HG03280 (cell line): ENCODE data around the gene NMNAT2.

ENCODE experiments used
- ATAC-seq: cut with Tn5 transposase; IDR thresholded peaks from one replicate; pipeline ENCODE4 v1.9.1; 2021; ENCODE audit warnings: mild to moderate bottlenecking, moderate library complexity; ENCODE audit not compliant: unreplicated experiment

Gene NMNAT2

DNA sequence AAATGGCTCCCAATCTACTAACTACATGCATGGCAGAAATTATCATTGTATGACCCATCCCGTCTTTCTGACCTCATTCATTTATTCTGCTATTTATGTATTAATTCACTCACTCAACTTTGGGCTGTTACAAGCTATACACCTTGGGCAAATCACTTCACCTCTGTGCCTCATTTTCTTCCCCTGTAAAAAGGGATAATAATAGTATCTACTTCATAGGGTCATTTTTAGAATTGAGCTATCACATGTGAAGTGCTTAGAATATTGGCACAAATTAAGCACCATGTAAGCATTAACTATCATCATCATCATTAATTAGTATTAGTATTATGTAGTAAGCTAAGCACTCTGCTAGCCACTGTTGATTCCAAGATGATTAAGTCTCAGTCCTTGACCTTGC is 52.1 kb downstream of the NMNAT2 start:
- ATAC-seq: no peak

DNA sequence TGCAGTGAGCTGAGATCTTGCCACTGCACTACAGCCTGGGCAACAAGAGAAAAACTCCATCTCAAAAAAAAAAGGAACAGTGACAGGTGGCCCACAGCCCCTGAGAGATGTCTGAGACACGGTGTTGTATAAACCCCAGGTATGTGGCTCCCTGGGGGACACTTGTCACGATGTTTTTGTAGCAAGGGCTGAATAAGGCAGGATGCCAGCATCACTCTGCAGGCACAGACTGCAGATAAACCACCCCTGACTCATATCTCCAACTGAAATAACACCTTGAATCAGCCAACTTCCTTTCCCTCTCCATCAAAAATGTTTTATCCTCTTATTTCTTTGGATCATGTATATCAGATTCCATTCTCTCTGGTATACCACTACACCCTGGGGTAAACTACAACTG is 52.5 kb downstream of the NMNAT2 start:
- ATAC-seq: no peak

GRCh38 chr1:183365093-183365492 is 53.1 kb downstream of the NMNAT2 start:
- no peak for ATAC-seq

GRCh38 chr1:183363972-183364371 is 54.2 kb downstream of the NMNAT2 start:
- ATAC-seq: no peak

GRCh38 chr1:183361081-183361480 is 57.1 kb downstream of the NMNAT2 start:
- no peak for ATAC-seq

- ATAC-seq: no peak
Measured at GRCh38 chr1:183360473-183360872, 57.7 kb downstream of the NMNAT2 start.

GRCh38 chr1:183356534-183357182 is 61.5 kb downstream of the NMNAT2 start:
- no peak for ATAC-seq

DNA sequence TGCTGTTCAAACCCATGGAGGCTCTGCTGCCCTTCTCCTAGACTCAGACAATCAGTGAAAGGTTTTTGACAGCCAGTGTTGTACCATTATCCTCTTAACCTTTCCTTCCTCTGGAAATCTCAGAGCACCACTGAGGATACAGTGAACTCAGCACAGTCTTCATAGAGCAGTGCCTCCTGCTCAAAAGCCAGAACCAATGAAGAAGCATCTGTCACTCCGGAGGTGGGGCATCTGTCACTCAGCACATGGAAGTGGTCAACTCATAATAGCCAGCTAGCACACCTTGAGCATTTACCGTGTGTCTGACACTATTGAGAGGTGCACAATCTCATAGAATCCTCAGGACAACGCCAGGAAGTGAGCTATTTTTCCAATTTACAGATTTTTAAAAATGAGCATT is 62.4 kb downstream of the NMNAT2 start:
- ATAC-seq: no peak

GRCh38 chr1:183355181-183355580 is 63.0 kb downstream of the NMNAT2 start:
- no peak for ATAC-seq

GRCh38 chr1:183353597-183353996 is 64.6 kb downstream of the NMNAT2 start:
- no peak for ATAC-seq

DNA sequence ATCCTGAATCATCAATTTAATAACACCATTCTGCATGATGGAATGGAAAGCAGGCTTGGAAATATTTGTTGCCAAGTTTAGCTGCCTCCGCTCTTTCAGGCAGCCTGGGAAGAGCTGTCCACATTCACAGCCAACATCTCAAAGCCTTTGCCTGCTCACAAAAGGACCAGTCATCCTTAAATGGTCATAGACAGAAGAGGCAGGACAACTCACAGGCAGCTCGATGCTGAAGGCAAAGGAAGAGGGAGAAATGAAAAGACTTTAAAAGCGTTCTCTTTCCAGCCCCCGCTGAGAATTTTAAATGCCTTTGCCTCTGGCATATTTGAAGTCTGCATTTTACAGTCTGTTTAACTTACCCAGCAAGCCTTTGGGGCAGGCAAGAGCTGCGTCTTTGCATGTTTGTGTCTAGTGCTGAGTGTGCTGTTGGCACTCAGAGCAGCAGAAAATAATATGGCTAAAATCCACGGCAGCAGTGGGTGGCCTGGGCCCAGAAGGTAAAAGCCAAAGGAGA is 68.9 kb downstream of the NMNAT2 start:
- ATAC-seq: no peak

DNA sequence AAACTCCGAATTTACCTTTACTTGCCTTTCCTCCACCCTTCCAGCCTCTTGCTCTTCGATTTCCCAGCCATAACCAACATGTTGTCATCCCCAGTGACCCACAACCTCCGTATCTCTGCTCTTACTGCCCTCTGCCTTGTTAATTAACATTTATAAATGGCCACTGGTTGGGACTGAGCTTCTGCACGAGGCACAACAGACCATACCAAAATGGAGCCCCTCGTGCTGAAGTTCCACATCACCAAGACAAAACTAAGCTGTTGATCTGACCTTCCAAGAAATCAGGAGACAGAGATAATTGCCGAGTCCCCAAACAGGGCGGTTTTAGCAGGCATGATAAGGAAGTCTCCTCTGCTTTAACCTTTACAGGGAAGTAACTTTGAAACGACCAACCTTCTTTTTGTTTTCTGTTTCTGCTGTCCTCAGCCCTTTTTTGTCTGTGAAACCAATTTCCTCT is 71.9 kb downstream of the NMNAT2 start:
- no peak for ATAC-seq

GRCh38 chr1:183339556-183340167 is 78.5 kb downstream of the NMNAT2 start:
- ATAC-seq: no peak

DNA sequence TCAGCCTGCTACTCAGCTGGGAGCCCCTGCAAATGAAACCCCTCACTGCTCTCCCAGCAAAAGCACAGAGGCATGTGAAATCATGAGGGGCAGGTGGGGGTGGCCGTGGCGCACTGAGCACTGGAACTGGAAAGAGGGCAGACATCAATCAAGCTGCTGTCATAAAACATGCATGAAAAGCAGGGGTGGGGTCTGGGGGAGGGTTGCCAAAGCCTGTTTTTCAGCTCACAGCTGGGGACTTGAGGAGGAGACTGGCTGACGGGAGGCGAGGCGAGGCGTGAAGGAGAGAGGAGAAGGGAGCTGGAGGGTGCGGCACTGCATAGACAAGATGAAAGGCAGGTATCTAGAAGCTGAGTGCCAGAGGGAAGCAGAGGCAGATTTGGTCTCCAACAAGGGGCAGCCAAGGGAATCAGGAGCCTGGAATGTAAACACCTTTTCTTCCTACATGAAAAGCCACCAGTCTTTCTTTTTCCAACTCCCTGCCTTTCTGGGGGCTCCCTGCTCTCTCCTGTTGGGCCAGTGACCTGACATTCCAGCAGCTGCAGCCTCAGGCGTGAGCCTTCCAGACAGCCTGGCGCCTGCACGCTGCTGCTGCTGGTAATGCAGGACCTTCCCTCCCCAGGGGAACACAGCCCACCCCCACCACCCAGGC is 87.0 kb downstream of the NMNAT2 start:
- no peak for ATAC-seq

GRCh38 chr1:183330335-183330734 is 87.8 kb downstream of the NMNAT2 start:
- no peak for ATAC-seq

DNA sequence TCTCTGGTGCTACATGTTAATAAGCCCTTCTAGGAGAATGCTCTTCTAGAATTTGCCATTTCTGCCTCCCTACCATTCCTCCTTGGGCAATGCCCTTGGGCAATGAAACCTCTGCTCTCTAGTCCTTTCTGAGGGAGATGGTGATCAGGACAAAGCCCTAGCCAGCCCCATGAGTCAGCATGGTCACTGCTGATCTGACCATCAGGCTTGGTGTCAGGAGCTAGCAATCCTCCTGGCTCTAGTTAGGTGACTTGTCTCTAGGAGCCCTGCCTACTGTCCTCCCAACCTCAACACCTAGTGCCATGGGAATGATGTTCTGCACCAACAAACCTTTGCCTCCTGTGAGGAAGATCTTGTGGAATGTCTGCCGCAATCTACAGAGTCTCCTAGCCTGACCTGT is 89.8 kb downstream of the NMNAT2 start:
- ATAC-seq: no peak

DNA sequence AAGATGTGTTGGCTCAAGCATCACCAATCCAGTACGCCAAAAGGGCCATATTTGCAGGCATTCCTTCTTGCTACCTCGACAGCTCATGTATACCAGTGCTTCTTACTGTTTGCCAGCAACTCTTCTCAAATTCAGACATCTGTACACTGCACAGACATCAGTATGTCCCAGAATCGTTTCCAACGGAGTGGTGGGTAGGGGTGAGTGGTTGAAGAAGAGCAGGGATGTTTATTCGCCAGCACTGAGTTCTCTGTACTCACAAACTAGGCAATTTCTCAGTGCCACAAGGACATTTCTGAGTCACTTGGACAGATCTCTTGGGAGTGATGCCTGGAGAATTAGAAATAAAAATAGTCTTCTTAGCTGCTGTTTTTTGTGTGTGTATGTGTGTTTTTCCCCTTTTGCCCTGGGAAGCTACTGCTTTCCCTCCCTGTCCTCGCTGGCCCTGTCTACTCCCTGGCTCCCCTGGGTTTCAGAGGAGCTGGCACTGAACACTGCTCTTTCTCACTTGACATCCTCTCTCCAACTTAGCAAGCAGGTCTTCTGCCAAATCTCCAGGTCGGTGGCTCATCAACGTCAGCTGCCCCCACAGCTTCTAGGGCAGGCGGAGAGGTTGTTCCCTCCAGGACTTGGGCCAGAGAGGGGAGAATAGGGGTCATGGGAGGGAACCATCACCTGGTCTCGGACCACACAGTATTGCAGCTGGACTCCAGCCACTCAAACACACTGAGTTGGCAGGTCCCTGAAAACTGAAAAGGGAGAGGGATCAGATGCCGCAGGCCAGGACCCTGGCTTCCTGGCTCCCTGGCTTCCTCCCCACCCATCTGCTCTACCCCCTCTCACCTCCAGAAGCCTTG is 90.5 kb downstream of the NMNAT2 start:
- no peak for ATAC-seq

- no peak for ATAC-seq
Measured at GRCh38 chr1:183323849-183324683, 94.1 kb downstream of the NMNAT2 start.

DNA sequence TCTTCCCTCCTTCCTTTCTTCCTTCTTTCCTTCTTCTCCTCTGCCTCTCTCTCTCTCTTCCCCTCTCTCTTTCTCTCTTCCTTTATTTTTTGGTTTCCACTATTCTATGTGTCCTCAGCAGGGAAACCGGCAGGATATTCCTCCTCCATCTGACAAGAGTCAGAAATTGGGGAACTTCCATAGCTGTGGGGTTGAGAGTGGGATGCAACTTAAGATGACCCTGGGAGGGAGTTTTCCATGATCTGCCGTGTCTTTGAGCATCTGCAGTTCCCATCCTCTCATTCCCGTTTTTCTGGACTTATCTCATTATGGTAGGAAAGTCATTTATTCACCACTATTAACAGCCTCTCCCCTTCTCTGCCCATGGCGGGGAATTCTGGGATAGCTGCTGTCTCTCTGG is 98.6 kb downstream of the NMNAT2 start:
- no peak for ATAC-seq

GRCh38 chr1:183319051-183319450 is 99.1 kb downstream of the NMNAT2 start:
- ATAC-seq: no peak
